Cardiac atrium fibroblast (primary cell): ENCODE data around the gene SLC23A2. TPM values are rescaled to one million over a fixed set of nuclear protein-coding genes. Genes with fewer than 3 reads are reported as not detected.

Experiments
- total RNA-seq: library from RNA; depleted of rRNA; stranded (reverse); fragments of >200 nt; gene quantifications from 2 replicates; pipeline ENCODE4 v1.2.3, GENCODE V29; 2015

SLC23A2 gene
- 5.4 and 7.8 TPM in 2 replicates for total RNA-seq

GRCh38 chr20:5001174-5002076, at the start of gene SLC23A2:
SLC23A2 (minus strand) TSS chr20:5001510; CDS start chr20:4932562, 68,948 bp downstream.

Other genes starting within 250 kb of the SLC23A2 start
- 1.4 and 4.4 TPM in 2 replicates for gene RASSF2, start 177.9 kb downstream of the SLC23A2 start, total RNA-seq
- 106 and 126 TPM in 2 replicates for gene TMEM230, start 111.6 kb upstream of the SLC23A2 start, total RNA-seq
- 52.7 and 85.4 TPM in 2 replicates for gene PCNA, start 118.4 kb upstream of the SLC23A2 start, total RNA-seq
- gene CDS2, start 125.5 kb upstream of the SLC23A2 start, total RNA-seq = 9.7 and 17.8 TPM in 2 replicates